Measurements from ENCODE around the gene SPATA31C1.

DNA sequence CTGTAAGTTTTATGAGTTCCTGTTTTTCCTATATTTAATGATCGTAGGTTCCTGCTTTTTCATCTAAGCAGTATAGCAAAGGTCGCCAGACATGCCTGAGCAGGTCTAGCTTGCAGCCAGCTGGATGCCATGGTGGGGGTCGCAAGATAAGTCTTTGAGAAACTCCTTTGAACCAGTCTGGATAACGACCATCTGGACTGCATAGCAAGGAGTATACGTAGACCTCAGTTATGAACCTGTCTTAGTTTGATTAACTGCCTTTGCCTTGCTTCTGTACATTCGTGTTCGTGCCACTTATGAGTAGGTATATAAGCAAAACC lies 43.5 kb upstream of the SPATA31C1 start:
- TF ChIP-seq POLR2A (IDR thresholded peaks at IDR 0.05; ENCODE audit: low read length) (no peak), POLR2AphosphoS2 (conservative IDR thresholded peaks at IDR 0.05; ENCODE audit: low read length) (no peak), NR3C1 (IDR thresholded peaks at IDR 0.05) (no peak)

Data from A549 (cell line).